Type B pancreatic cell (in vitro differentiated cells): Measurements from ENCODE around the gene CYP26B1. TPM values are rescaled to one million over a fixed set of nuclear protein-coding genes. Genes with fewer than 3 reads are reported as not detected.

ENCODE experiments used
- DNase-seq: peaks from one replicate; pipeline ENCODE4 v3.0.0; 2021; ENCODE audit warnings: mixed read lengths; ENCODE audit not compliant: unreplicated experiment; ENCODE audit errors: extremely low spot score
- H3K27ac Mint-ChIP-seq: 2 replicates; pipeline ENCODE4 v1.8.0; 2021; ENCODE audit warnings: mild to moderate bottlenecking, mixed read lengths
- H3K27me3 Mint-ChIP-seq: 2 replicates; pipeline ENCODE4 v1.8.0; 2021; ENCODE audit warnings: mixed read lengths
- H3K36me3 Mint-ChIP-seq: 2 replicates; pipeline ENCODE4 v1.8.0; 2021; ENCODE audit warnings: mixed read lengths
- H3K4me1 Mint-ChIP-seq: one replicate; pipeline ENCODE4 v1.8.0; 2021; ENCODE audit warnings: mixed read lengths; ENCODE audit not compliant: unreplicated experiment
- H3K4me3 Mint-ChIP-seq: 2 replicates; pipeline ENCODE4 v1.8.0; 2021; ENCODE audit warnings: mild to moderate bottlenecking, mixed read lengths
- H3K9me3 Mint-ChIP-seq: 2 replicates; pipeline ENCODE4 v1.8.0; 2021; ENCODE audit warnings: mixed read lengths
- total RNA-seq: library from RNA; stranded (reverse); gene quantifications from 2 replicates; pipeline ENCODE4 v1.2.1, GENCODE V29; 2021; ENCODE audit warnings: low replicate concordance
- TF ChIP-seq, protein P1 (sequence below): fragments of 200-600 bp; sonication (generic); conservative IDR thresholded peaks from 2 replicates; pipeline ENCODE4 v1.5.0; 2021; ENCODE audit warnings: antibody characterized with exemption, mild to moderate bottlenecking

CYP26B1 gene
- total RNA-seq, 1 donor from 2014 or later, result 23.6 TPM

DNA sequence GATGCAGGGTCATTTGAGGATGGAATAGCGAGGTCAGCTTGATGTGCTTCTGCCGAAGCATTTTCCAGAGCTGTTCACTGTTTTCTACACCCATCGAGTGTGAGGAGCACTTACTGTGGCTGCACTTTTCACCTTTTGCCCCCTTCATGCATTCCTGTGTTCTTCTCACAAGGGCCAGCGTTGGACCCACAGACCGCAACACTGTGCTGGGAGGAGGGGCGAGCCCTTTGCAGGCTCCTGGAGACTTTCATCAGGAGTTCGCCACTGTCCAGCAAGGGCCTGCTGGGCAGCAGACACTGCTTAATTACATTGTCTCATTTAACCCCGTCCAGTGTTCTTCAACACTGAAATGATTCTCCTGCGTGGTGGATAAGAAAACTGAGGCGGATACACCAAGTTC, 29.9 kb downstream of the CYP26B1 start:
- Mint-ChIP-seq H3K27me3 (peaks cover 4% of the 10 kb centered on the region), H3K27ac (no peak overlapping the region), H3K9me3 (peaks cover 8% of the 10 kb centered on the region), H3K4me3 (no peak overlapping the region), H3K4me1 (peaks cover 8% of the 10 kb centered on the region), H3K36me3 (no peaks in the 10 kb centered on the region)
- DNase-seq, result no peak
- TF ChIP-seq, protein P1, sequence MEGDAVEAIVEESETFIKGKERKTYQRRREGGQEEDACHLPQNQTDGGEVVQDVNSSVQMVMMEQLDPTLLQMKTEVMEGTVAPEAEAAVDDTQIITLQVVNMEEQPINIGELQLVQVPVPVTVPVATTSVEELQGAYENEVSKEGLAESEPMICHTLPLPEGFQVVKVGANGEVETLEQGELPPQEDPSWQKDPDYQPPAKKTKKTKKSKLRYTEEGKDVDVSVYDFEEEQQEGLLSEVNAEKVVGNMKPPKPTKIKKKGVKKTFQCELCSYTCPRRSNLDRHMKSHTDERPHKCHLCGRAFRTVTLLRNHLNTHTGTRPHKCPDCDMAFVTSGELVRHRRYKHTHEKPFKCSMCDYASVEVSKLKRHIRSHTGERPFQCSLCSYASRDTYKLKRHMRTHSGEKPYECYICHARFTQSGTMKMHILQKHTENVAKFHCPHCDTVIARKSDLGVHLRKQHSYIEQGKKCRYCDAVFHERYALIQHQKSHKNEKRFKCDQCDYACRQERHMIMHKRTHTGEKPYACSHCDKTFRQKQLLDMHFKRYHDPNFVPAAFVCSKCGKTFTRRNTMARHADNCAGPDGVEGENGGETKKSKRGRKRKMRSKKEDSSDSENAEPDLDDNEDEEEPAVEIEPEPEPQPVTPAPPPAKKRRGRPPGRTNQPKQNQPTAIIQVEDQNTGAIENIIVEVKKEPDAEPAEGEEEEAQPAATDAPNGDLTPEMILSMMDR, result no peak

GRCh38 chr2:72117029-72117428, 30.6 kb downstream of the CYP26B1 start:
- H3K9me3 Mint-ChIP-seq, result peaks cover 8% of the 10 kb centered on the region
- no peaks in the 10 kb centered on the region for H3K36me3 Mint-ChIP-seq
- TF ChIP-seq, protein P1, result no peak
- DNase-seq, result peak; percentile 48
- H3K4me3 Mint-ChIP-seq, result no peak overlapping the region
- no peak overlapping the region for H3K27ac Mint-ChIP-seq
- no peaks in the 10 kb centered on the region for H3K27me3 Mint-ChIP-seq
- peaks cover 8% of the 10 kb centered on the region for H3K4me1 Mint-ChIP-seq

- H3K27ac Mint-ChIP-seq, result peak overlapping the region; percentile 63
These were observed 31.6 kb downstream of the CYP26B1 start for GRCh38 chr2:72116081-72116533.

GRCh38 chr2:72115110-72116080, 32.3 kb downstream of the CYP26B1 start:
- TF ChIP-seq, protein P1, result no peak
- Mint-ChIP-seq H3K36me3 (no peaks in the 10 kb centered on the region), H3K27me3 (no peaks in the 10 kb centered on the region), H3K9me3 (peaks cover 4% of the 10 kb centered on the region), H3K4me3 (peak overlapping the region; percentile 52), H3K27ac (peak overlapping the region; percentile 63), H3K4me1 (peaks cover 8% of the 10 kb centered on the region)
- peak; percentile 76 for DNase-seq

More at GRCh38 chr2:72116081-72116533, 31.6 kb downstream of the CYP26B1 start:
- peaks cover 8% of the 10 kb centered on the region for H3K4me1 Mint-ChIP-seq
- no peaks in the 10 kb centered on the region for H3K36me3 Mint-ChIP-seq
- H3K27me3 Mint-ChIP-seq, result no peaks in the 10 kb centered on the region
- peak overlapping the region; percentile 52 for H3K4me3 Mint-ChIP-seq
- H3K9me3 Mint-ChIP-seq, result peaks cover 7% of the 10 kb centered on the region
- TF ChIP-seq, protein P1, result peak; percentile 57
- DNase-seq, result peak; percentile 58

DNA sequence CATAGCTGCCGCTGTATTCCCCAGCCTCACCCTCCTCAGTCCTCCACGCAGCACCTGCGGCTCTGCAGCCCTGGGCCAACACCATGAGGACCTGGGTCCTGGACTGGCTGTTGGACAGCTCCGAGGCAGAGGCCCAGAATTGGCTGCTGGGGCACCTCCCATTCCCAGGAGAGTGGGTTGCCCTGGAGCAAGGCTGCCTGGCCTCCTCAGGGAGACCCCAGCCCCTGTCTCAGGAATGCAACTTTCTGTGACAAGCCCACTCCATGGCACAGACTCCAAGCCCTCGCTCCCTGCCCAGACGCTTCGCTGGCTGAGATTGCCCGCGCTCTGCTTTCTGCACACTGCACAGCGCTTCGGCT, 33.0 kb downstream of the CYP26B1 start:
- DNase-seq, result peak; percentile 54
- no peak overlapping the region for H3K27ac Mint-ChIP-seq
- H3K27me3 Mint-ChIP-seq, result no peaks in the 10 kb centered on the region
- H3K36me3 Mint-ChIP-seq, result no peaks in the 10 kb centered on the region
- H3K9me3 Mint-ChIP-seq, result peaks cover 10% of the 10 kb centered on the region
- TF ChIP-seq, protein P1, result no peak
- H3K4me3 Mint-ChIP-seq, result no peak overlapping the region
- peaks cover 8% of the 10 kb centered on the region for H3K4me1 Mint-ChIP-seq
